NAMALWA (cell line): ENCODE data around the gene VIPR2.

Experiments used
- DNase-seq: peaks from one replicate; pipeline ENCODE4 v3.0.0-alpha.2; 2015; ENCODE audit warnings: low spot score

Gene VIPR2

DNA sequence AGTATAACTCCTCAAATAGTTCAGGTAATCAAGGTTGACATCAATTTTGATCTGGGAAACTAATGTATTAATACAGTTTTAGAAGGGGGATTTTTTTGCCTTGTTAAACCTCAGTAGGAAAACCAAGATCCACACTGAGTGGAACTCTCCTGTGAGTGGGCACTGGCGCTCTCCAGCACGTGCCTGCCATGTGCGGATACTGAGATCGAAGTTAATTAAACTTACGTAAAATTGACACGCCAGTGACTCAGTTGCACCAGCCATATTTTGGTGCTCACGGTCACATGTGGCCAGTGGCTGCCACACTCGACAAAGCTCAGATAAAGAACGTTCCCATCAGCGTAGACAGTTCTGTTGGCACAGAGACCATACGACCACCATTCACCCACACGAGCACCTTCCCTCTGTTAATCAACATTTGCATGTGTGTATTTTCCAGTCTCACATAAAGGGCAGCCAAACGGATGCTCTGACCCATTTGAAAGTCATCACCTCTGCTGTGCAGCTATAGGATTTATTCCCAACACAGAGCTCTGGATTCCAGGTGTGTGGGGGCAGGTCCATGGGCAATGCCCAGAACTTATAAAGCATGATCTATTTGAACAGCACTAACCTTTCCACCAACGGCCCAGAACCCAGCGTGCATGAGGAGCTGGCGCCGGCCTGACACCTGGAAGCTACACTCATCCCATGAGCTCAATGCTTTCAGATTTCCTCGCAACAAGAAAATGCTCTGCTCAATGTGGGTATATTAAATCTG, 77.7 kb downstream of the VIPR2 start:
- no peak for DNase-seq

DNA sequence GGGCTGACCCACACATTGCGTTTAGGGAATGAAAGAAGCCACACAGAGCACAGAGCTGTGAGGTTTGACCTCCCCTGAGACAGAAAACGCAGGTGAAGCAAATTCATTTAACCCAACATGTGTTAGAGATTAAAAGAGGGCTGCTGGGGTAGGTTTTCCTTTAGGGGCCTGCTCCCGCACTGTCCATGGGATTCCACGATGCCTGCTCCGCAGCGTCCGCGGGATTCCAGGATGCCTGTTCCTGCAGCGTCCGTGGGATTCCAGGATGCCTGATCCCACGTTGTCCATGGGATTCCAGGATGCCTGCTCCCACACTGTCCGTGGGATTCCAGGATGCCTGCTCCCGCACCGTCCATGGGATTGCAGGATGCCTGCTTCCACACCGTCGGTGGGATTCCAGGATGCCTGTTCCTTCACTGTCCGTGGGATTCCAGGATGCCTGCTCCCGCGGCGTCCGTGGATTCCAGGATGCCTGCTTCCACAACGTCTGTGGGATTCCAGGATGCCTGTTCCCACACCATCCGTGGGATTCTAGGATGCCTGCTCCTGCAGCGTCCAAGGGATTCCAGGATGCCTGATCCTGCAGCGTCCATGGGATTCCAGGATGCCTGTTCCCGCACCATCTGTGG, 78.7 kb downstream of the VIPR2 start:
- DNase-seq = no peak

DNA sequence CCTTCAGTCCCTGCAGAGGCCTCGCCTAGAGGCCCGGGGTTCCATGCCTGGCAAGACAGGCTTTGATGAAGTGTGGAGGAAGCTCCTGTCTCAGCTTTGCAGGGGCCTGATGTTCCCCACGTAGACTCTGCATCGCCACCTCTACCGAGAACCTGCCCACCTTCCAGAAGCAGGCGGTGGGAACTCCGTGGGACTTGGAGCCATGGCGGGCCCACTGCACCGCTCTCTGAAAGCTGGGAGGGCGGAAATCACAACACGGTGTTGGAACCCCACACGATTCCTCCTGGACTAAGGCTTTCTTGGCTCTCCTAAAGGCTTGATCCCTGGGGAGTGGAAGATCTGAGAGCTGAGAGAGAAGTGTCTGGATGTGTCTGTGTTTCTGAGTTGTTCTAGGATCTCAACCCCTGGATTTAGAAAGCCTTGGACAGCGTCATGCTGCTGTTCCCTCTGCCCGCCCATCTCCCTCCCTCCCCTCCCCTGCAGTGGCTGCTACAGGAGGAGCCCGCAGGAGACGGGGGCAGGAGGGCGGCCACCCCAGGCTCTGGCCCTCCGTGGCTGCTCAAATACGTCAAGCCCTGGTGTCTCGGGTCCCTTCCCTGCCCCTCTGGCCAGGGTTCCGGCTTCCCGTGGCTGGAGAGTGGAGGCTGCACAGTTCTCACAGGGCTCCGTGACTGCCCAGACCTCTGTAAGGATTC, 79.7 kb downstream of the VIPR2 start:
- DNase-seq = no peak

DNA sequence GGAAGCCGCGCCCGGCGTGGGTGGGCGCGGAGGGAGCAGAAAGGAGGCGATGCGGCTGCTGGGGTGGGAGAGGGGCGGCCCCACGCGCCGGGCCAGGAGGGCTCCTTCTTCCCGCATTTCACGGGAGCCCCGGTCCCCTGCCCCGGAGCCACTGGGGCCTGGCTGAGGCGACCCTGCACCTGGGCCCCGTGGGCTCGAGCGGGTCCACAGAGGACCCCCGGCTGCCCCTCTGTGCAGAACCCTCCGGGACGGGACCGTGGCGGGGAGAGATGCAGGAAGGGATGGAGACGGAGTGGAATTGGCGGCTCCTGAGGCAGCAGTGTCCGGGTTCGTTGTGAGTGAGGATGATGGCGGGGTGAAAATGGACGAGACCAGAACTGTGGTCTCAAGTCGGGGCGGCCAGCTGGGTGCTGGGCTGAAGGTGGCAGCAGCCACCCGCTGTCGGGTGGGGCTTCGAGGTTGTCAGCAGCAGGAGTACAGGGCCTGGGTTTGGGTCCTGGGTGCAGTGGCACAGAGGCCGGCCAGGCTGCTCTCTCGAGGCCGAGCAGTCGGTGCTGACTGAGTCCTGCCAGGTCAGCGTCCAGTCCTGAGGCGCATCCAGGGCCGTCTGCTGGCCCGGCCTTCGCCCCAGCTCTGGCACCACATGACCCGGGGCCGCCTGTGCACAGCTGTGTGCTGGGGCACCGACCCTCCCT, 80.4 kb downstream of the VIPR2 start:
- no peak for DNase-seq

DNA sequence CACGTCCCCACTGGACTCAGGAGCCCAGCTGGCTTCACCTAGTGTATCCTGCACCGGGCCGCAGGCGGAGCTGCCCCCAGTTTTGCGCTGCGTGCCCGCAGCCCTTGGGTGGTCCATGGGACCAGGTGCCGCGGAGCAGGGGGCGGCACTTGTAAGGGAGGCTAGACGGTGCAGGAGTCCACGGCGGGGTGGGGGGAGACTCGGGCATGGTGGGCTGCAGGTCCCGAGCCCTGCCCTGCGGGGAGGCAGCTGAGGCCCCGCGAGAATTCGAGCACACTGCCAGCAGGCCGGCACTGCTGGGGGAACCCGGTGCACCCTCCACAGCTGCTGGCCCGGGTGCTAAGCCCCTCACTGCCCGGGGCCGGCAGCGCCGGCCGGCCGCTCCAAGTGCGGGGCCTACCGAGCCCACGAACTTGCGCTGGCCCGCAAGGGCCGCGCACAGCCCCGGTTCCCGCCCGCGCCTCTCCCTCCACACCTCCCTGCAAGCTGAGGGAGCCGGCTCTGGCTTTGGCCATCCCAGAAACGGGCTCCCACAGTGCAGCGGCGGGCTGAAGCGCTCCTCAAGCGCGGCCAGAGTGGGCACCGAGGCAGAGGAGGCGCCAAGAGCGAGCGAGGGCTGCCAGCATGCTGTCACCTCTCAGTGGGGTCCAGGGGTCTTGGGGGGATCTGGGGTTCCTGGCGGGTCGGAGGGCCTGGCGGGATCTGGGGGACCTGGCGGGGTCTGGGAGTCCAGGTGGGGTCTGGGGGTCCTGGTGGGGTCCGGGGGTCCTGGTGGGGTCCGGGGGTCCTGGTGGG, 81.4 kb downstream of the VIPR2 start:
- no peak for DNase-seq

DNA sequence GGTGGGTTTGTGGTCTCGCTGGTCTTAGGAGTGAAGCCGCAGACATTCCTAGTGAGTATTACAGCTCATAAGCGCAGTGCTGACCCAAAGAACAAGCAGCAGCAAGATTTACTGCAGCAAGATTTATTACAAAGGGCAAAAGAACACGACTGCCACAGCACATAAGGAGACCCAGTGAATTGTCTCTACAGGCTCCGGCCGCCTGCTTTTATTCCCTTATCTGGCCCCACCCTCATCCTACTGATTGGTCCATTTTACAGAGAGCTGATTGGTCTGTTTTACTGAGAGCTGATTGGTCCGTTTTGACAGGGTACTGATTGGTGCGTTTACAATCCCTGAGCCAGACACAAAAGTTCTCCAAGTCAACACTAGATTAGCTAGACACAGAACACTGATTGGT, 82.1 kb downstream of the VIPR2 start:
- DNase-seq = no peak

DNA sequence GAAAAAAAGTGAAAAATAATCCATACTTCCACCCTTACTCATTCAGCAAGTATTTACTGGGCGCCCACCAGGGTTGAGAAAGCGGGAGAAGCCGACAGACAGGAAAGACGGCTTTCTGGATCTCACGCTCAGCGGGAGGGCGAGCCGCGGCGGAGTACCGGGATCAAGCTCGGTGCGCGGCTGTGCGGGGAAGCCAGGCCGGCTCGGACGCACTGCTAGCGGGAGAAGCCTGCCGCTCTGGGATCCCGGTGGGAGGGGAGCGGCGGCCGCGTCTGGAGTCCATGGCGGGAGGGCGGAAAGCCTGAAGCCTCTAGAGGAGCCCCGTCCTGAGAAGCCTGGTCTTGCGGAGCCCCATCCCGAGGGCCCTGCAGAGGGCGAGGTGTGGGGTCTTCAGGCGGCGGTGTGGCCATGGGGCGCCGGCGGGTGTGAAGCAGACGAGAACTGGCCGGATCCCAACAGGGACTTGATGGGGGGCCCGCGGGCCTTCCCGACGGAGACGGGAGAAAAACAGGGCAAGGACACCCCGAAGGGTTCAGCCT, 82.9 kb downstream of the VIPR2 start:
- no peak for DNase-seq

DNA sequence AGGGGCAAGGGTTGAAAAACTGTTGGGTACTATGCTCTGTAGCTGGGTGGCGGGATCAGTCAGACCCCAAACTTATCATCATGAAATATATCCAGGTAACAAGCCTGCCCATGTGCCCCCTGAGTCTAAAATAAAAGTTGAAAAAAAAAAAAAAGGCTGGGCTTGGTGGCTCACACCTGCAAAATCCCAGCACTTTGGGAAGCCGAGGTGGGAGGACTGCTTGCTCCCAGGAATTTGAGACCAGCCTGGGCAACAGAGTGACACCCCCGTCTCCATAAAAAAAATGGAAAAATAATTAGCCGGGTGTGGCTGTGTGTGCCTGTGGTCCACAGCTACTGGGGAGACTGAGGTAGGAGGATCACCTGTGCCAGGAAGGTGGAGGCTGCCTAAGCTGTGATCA, 83.5 kb downstream of the VIPR2 start:
- DNase-seq = no peak

DNA sequence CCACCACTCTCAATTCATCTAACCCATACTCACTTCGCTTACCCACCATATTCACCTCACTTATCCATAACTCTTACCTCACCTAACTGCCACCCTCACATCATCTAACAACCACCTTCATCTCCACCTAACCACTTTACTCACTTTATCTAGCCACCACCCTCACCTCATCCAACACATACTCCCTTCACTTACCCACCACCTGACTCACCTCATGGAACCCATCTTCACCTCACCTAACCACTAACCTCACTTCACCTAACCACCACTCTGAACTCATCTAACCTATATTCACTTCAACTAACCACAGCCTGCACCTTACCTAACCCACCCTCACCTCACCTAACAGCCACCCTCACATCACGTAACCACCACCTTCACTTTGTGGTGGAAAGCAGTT, 84.2 kb downstream of the VIPR2 start:
- DNase-seq = no peak

DNA sequence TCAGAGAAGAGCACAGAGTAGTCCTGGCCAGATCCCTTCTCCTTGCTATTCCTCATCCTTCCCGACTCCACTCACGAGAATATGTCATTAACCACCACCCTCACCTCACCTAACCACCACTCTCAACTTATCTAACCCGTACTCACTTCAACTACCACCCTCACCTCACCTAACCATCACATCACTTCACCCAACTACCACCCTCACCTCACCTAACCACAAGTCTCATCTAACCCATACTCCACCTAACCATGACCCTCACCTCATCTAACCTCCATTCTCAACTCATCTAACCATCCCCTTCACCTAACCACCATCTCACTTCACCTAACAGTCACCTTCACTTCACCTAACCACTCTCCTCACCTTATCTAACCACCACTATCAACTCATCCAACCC, 85.0 kb downstream of the VIPR2 start:
- DNase-seq = no peak

DNA sequence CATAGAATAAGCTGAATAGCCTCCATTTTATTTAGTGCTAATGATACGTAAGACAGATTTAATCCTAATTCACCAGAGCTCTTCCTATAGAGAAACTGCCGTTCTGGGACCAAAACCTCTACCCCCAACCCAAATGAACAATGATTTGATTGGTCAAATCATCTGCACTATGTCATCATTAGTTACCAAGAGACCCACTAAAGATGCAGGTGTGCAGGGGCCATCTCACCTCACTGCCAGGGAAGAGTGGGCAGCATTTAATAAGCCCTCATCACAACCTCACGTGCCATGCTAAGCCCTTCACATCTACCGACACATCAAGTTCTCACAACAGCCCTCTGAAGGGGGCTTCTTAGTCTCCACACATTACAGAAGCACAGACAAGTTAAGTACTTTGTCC, 87.0 kb downstream of the VIPR2 start:
- DNase-seq = no peak

DNA sequence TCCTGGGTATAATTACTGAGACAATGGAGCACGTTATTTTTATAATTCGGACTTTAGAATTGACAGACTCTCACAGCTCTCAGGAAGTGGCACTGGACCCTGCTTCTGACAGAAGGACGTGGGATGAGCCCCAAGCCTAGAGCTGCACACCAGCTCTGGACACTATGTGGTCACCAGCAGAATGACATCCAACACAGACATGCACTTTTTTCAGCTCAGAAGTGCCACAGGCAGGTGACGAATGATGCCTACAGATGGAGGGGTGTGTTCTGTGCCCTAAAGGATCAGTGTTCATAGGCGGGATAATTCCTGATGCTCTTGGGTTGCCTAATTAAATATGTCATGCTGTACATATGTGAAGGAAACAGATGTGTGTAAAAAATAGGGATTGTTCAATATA, 87.9 kb downstream of the VIPR2 start:
- DNase-seq = no peak

DNA sequence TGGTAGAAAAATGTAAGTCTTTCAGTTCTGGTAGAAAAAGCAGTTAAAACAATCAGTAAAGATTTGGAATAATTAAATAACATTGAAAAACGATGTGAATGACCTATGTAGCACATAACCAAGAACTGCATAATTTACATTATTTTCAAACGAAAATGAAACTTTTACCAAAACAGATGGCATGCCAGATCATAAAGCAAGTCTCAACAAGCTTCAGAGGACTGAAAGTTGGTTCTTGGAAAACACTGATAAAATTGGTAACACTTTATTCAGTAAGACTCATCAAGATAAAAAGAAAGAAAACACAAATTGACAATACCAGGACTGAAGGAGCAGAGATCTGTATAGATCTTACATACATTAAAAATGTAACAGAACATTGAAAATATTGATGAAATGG, 92.8 kb downstream of the VIPR2 start:
- DNase-seq = no peak

DNA sequence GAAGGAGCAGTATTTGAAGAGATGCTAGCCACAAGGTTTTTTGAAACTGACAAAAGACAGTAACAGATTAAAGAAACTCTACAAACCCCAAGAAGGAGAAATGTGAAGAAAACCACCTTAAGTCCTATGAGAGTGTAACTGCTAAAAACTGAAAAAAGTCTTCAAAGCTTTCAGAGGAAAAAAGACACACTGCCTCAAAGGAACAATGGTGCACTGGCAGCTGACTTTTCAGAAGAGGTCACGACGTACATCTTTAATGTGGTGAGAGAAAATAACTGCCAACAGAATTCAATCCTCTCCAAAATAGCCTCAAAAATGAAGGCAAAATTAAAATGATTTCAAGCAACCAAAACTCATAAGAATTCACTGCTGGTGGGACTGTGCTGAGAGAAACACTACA, 94.0 kb downstream of the VIPR2 start:
- DNase-seq = no peak

DNA sequence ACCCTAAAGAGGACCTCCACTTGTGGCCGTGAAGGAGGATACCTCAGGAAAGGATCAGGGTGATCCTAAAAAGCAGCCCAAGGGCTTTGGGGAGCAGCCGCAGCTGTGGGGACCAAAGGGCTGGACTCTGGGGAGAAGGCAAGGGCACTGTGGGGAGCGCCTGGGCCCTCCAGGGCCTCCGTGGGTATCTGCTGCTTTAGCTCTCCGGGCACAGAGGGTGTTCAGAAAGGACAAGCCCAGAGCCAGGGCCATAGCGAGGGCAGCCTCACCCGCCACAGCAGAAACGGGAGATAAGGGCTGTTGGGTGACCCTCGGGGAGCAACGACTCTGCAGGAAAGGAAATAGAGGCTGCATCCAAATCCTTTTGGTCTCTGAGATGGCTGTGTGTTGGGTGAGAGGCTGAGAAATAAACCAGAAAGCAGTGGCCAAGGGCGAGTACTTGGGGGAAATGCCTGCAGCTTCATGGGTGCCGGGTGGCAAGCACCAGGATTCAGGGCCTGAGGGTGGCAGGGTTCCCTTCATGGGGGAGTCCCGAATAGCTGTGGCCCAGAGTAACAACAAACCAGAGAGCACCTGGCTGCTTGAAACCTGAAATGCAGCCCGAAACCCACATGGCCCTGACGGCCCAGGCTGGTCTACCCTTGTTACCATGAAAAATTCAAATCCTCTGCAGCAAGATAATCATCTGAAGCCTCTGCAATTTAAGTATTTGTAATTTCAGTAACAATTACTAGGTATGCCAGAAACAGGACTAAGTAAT, 95.2 kb downstream of the VIPR2 start:
- DNase-seq = no peak

DNA sequence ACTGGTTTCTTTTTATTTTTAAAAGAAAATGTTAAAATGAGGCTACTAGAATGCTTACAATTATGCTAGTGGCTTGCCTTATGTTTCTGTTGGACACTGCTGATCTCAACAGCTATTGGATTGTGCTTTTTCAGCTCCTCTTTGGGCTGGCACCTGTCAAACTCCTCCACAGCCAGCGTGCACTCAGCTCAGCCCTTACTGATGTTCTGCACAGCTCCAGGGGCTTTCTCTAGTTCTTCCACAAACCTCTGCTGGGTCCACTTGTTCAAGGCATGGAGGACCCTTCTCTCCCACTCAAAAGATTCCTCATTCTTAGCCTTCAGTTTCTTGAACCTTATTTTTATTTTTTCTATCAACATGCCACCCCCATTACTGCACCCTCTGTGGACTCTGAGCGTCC, 96.0 kb downstream of the VIPR2 start:
- no peak for DNase-seq

DNA sequence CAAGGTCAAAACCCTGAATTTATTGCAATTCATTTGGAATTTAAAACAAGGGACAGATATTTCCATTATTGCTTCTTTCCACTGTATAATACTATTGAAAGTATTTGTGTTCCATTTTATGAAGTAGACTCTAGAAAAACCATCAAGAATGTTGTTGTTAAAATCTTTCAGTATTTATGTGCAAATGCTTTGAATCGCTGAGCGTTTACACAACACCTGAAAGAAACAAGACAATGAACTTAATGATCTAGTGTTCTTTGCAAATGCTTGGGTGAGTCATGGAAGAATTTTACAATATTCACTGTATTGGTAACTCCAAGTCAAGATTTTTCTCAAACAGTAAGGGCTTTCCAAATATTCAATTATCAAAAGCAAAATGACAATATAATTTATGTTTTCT, 97.1 kb downstream of the VIPR2 start:
- no peak for DNase-seq

DNA sequence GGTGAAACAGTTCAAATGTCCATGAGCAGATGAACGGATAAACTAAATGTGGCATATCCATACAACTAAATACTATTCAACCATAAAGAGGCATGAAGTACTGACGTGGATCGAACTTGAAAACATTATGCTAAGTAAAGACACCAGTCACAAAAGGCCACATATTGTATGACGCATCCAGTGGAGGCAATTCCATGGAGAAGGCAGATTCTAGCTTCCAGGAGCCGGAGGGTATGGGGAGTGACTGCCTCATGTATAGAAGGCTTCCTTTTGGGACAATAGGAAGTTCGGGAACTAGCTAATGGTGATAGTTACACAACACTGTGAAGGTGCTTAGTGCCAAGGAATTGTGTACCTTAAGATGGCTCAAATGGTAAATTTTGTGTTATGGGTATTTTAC, 98.4 kb downstream of the VIPR2 start:
- DNase-seq = no peak

DNA sequence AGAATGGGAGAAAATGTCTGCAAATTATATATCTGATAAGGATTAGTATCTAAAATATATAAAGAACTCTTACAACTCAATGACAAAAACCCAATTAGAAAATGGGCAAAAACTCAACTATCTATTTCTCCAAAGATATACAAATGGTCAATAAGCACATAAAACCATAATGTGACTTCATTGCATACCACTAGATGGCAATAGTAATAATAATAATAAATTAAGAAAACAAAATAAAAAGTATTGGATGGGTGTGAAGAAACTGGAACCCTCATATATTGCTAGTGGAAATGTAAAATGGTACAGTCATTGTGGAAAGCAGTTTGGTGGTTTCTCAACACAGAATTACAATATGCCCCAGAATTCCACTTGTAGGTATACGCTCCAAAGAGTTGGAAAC, 98.8 kb downstream of the VIPR2 start:
- no peak for DNase-seq

DNA sequence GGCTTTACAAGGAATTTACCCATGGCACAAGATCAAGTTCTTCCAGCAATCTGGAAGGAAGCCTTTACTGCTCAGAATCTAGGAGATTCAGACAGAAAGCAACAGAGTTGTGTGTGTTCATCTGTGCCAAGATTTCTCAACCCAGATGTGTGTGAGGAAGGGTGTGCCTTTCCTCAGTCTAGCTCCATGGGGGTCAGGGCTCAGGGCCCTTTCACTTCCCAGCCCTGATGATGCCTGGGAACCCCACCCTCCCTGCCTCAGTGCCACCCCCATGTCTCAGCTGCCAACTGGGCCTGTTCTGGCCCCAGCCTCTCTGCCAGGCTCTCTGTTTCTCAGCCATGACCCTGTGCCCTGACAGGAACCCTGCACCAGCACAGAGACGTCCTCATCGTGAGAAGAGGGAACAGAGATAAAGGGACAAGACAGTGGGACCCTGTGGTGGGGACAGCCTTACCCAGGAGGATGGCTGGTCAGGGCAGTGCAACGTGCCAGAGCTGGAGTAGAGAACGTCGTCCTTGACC, 102.0 kb downstream of the VIPR2 start:
- no peak for DNase-seq

DNA sequence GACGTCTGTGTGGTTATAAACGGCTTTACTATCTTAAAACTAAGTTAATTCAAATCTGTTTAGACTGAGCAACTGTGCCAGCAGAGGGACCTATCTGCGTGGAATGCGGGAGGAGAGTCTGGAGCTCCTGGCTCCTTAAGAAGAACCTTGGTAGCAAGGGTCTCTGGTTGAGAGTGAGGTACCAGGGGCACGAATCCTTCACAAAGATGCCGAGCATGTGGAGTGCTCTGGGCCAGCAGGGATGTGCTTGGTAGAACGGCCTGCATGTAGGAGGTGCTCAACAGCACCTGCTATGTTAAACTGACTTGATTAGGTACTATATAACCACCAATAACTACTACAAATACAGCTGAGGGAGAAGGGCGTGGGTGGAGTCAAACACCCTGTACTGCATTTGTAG, 102.6 kb downstream of the VIPR2 start:
- no peak for DNase-seq
